ENCODE measurements around the gene PHGDH.
A peak's percentile ranks its signal among the peaks of the same experiment; 100 is the strongest.

PHGDH gene

GRCh38 chr1:119720866-119721440, 9.2 kb downstream of the PHGDH start:
- no peaks in the 10 kb centered on the region for H3K9me3 ChIP-seq (ENCODE audit: control insufficient read depth, low read length)
- H3K79me1 ChIP-seq (replicated peaks; ENCODE audit: low read length, poor library complexity, severe bottlenecking) = peaks cover 28% of the 10 kb centered on the region
- no peak overlapping the region for H3K23ac ChIP-seq (ENCODE audit: low read length in 2 of 2)
- no peak overlapping the region for H2AK5ac ChIP-seq (ENCODE audit: low read length, severe bottlenecking)
- H3K36me3 ChIP-seq (ENCODE audit: control insufficient read depth in 1 of 2, insufficient read depth in 2 of 2, low read depth in 1 of 2, low read length in 2 of 2) = peaks cover 16 to 29% of the 10 kb centered on the region in 2 experiments
- H3K4me1 ChIP-seq (ENCODE audit: control insufficient read depth, insufficient read depth, low read depth, low read length) = peaks cover 8% of the 10 kb centered on the region
- no peak overlapping the region for H2BK15ac ChIP-seq (ENCODE audit: low read depth, poor library complexity, severe bottlenecking)
- no peak overlapping the region for H4K8ac ChIP-seq (ENCODE audit: low read length)
- H3K27ac ChIP-seq (ENCODE audit: low read length, poor library complexity, severe bottlenecking) = no peak overlapping the region
- no peak overlapping the region for H3K14ac ChIP-seq (ENCODE audit: low read length in 2 of 2)
- H2BK5ac ChIP-seq (ENCODE audit: low read depth, low read length, poor library complexity, severe bottlenecking) = no peak overlapping the region
- WGBS = 95% methylated on average over 11 of the region's 11 CpGs
- H4K91ac ChIP-seq (ENCODE audit: low read length) = no peak overlapping the region
- no peak for DNase-seq
- H3K4me3 ChIP-seq (ENCODE audit: insufficient read depth in 1 of 2, low read depth in 1 of 2, low read length in 2 of 2) = no peak overlapping the region
- H3K9ac ChIP-seq (ENCODE audit: low read length) = no peak overlapping the region
- no peak overlapping the region for H2BK120ac ChIP-seq (ENCODE audit: low read depth, low read length)
- no peak overlapping the region for H3K4ac ChIP-seq (ENCODE audit: low read depth in 1 of 2, low read length in 2 of 2)
- H2BK12ac ChIP-seq (ENCODE audit: low read length in 2 of 2) = no peak overlapping the region
- H3K4me2 ChIP-seq (ENCODE audit: low read length, poor library complexity, severe bottlenecking) = no peak overlapping the region
- H2AFZ ChIP-seq (ENCODE audit: low read depth, low read length) = no peak overlapping the region
- H3K18ac ChIP-seq (ENCODE audit: low read depth in 1 of 2, low read length in 2 of 2) = no peak overlapping the region
- no peaks in the 10 kb centered on the region for H3K27me3 ChIP-seq (ENCODE audit: control insufficient read depth in 1 of 2, insufficient read depth in 1 of 2, low read length in 2 of 2)

- Histone ChIP-seq H2BK15ac (ENCODE audit: low read depth, poor library complexity, severe bottlenecking) (no peak overlapping the region), H3K4me3 (ENCODE audit: insufficient read depth in 1 of 2, low read depth in 1 of 2, low read length in 2 of 2) (no peak overlapping the region), H2BK12ac (ENCODE audit: low read length in 2 of 2) (no peak overlapping the region), H3K23ac (ENCODE audit: low read length in 2 of 2) (peak overlapping the region in 1 of 2 experiments; percentile 41), H3K36me3 (ENCODE audit: control insufficient read depth in 1 of 2, insufficient read depth in 2 of 2, low read depth in 1 of 2, low read length in 2 of 2) (peaks cover 23 to 36% of the 10 kb centered on the region in 2 experiments), H3K4me2 (ENCODE audit: low read length, poor library complexity, severe bottlenecking) (no peak overlapping the region), H3K27ac (ENCODE audit: low read length, poor library complexity, severe bottlenecking) (no peak overlapping the region), H3K9ac (ENCODE audit: low read length) (no peak overlapping the region), H4K8ac (ENCODE audit: low read length) (peak overlapping the region; percentile 13), H4K91ac (ENCODE audit: low read length) (peak overlapping the region; percentile 36), H3K14ac (ENCODE audit: low read length in 2 of 2) (no peak overlapping the region), H2BK5ac (ENCODE audit: low read depth, low read length, poor library complexity, severe bottlenecking) (no peak overlapping the region), H3K9me3 (ENCODE audit: control insufficient read depth, low read length) (no peaks in the 10 kb centered on the region), H3K4me1 (ENCODE audit: control insufficient read depth, insufficient read depth, low read depth, low read length) (peaks cover 8% of the 10 kb centered on the region), H3K27me3 (ENCODE audit: control insufficient read depth in 1 of 2, insufficient read depth in 1 of 2, low read length in 2 of 2) (no peaks in the 10 kb centered on the region), H3K4ac (ENCODE audit: low read depth in 1 of 2, low read length in 2 of 2) (no peak overlapping the region), H3K18ac (ENCODE audit: low read depth in 1 of 2, low read length in 2 of 2) (no peak overlapping the region), H2BK120ac (ENCODE audit: low read depth, low read length) (no peak overlapping the region), H2AFZ (ENCODE audit: low read depth, low read length) (no peak overlapping the region), H3K79me1 (replicated peaks; ENCODE audit: low read length, poor library complexity, severe bottlenecking) (peaks cover 24% of the 10 kb centered on the region), H2AK5ac (ENCODE audit: low read length, severe bottlenecking) (no peak overlapping the region)
- DNase-seq = no peak
- 75% methylated on average over 2 of the region's 5 CpGs for WGBS
Measured at GRCh38 chr1:119721896-119722295, 10.2 kb downstream of the PHGDH start.

- no peak overlapping the region for H2AK5ac ChIP-seq (ENCODE audit: low read length, severe bottlenecking)
- peaks cover 6% of the 10 kb centered on the region for H3K4me1 ChIP-seq (ENCODE audit: control insufficient read depth, insufficient read depth, low read depth, low read length)
- 97% methylated on average over 8 of the region's 8 CpGs for WGBS
- no peak overlapping the region for H2BK120ac ChIP-seq (ENCODE audit: low read depth, low read length)
- no peak overlapping the region for H4K91ac ChIP-seq (ENCODE audit: low read length)
- H2BK15ac ChIP-seq (ENCODE audit: low read depth, poor library complexity, severe bottlenecking) = no peak overlapping the region
- H2BK5ac ChIP-seq (ENCODE audit: low read depth, low read length, poor library complexity, severe bottlenecking) = no peak overlapping the region
- no peak overlapping the region for H3K14ac ChIP-seq (ENCODE audit: low read length in 2 of 2)
- no peak for DNase-seq
- no peak overlapping the region for H3K4me3 ChIP-seq (ENCODE audit: insufficient read depth in 1 of 2, low read depth in 1 of 2, low read length in 2 of 2)
- no peak overlapping the region for H3K4ac ChIP-seq (ENCODE audit: low read depth in 1 of 2, low read length in 2 of 2)
- H3K27ac ChIP-seq (ENCODE audit: low read length, poor library complexity, severe bottlenecking) = no peak overlapping the region
- H3K79me1 ChIP-seq (replicated peaks; ENCODE audit: low read length, poor library complexity, severe bottlenecking) = peaks cover 15% of the 10 kb centered on the region
- no peak overlapping the region for H3K18ac ChIP-seq (ENCODE audit: low read depth in 1 of 2, low read length in 2 of 2)
- no peak overlapping the region for H3K4me2 ChIP-seq (ENCODE audit: low read length, poor library complexity, severe bottlenecking)
- peaks cover 32 to 57% of the 10 kb centered on the region in 2 experiments for H3K36me3 ChIP-seq (ENCODE audit: control insufficient read depth in 1 of 2, insufficient read depth in 2 of 2, low read depth in 1 of 2, low read length in 2 of 2)
- no peak overlapping the region for H3K23ac ChIP-seq (ENCODE audit: low read length in 2 of 2)
- peak overlapping the region; percentile 32 for H4K8ac ChIP-seq (ENCODE audit: low read length)
- no peak overlapping the region for H2BK12ac ChIP-seq (ENCODE audit: low read length in 2 of 2)
- no peak overlapping the region for H3K9ac ChIP-seq (ENCODE audit: low read length)
- H2AFZ ChIP-seq (ENCODE audit: low read depth, low read length) = no peak overlapping the region
- no peaks in the 10 kb centered on the region for H3K27me3 ChIP-seq (ENCODE audit: control insufficient read depth in 1 of 2, insufficient read depth in 1 of 2, low read length in 2 of 2)
- no peaks in the 10 kb centered on the region for H3K9me3 ChIP-seq (ENCODE audit: control insufficient read depth, low read length)
Measured at GRCh38 chr1:119724611-119725218, 13.0 kb downstream of the PHGDH start.

GRCh38 chr1:119725626-119726025, 13.9 kb downstream of the PHGDH start:
- H3K18ac ChIP-seq (ENCODE audit: low read depth in 1 of 2, low read length in 2 of 2) = no peak overlapping the region
- 90% methylated on average over 4 of the region's 5 CpGs for WGBS

More at GRCh38 chr1:119725626-119726025, 13.9 kb downstream of the PHGDH start:
- no peaks in the 10 kb centered on the region for H3K9me3 ChIP-seq (ENCODE audit: control insufficient read depth, low read length)
- no peak overlapping the region for H3K4me2 ChIP-seq (ENCODE audit: low read length, poor library complexity, severe bottlenecking)
- no peak overlapping the region for H2BK12ac ChIP-seq (ENCODE audit: low read length in 2 of 2)
- no peak overlapping the region for H2AK5ac ChIP-seq (ENCODE audit: low read length, severe bottlenecking)
- H3K4me3 ChIP-seq (ENCODE audit: insufficient read depth in 1 of 2, low read depth in 1 of 2, low read length in 2 of 2) = no peak overlapping the region
- H2AFZ ChIP-seq (ENCODE audit: low read depth, low read length) = no peak overlapping the region
- H3K4me1 ChIP-seq (ENCODE audit: control insufficient read depth, insufficient read depth, low read depth, low read length) = peaks cover 6% of the 10 kb centered on the region
- H3K14ac ChIP-seq (ENCODE audit: low read length in 2 of 2) = no peak overlapping the region
- H3K79me1 ChIP-seq (replicated peaks; ENCODE audit: low read length, poor library complexity, severe bottlenecking) = peaks cover 10% of the 10 kb centered on the region
- H2BK5ac ChIP-seq (ENCODE audit: low read depth, low read length, poor library complexity, severe bottlenecking) = no peak overlapping the region
- no peak overlapping the region for H3K9ac ChIP-seq (ENCODE audit: low read length)
- H2BK15ac ChIP-seq (ENCODE audit: low read depth, poor library complexity, severe bottlenecking) = no peak overlapping the region
- H3K4ac ChIP-seq (ENCODE audit: low read depth in 1 of 2, low read length in 2 of 2) = no peak overlapping the region
- no peak overlapping the region for H4K8ac ChIP-seq (ENCODE audit: low read length)
- H3K23ac ChIP-seq (ENCODE audit: low read length in 2 of 2) = no peak overlapping the region
- no peak overlapping the region for H2BK120ac ChIP-seq (ENCODE audit: low read depth, low read length)
- H3K27ac ChIP-seq (ENCODE audit: low read length, poor library complexity, severe bottlenecking) = no peak overlapping the region
- H3K27me3 ChIP-seq (ENCODE audit: control insufficient read depth in 1 of 2, insufficient read depth in 1 of 2, low read length in 2 of 2) = no peaks in the 10 kb centered on the region
- H3K36me3 ChIP-seq (ENCODE audit: control insufficient read depth in 1 of 2, insufficient read depth in 2 of 2, low read depth in 1 of 2, low read length in 2 of 2) = peaks cover 34 to 66% of the 10 kb centered on the region in 2 experiments
- no peak overlapping the region for H4K91ac ChIP-seq (ENCODE audit: low read length)
- no peak for DNase-seq
